ENCODE results near the gene GPNMB. TPM values are rescaled to one million over a fixed set of nuclear protein-coding genes. Genes with fewer than 3 reads are reported as not detected.

Gene GPNMB
- total RNA-seq, 1 experiment from 2014 or later: 0.74 TPM

GRCh38 chr7:23228412-23228811 lies 18.2 kb upstream of the GPNMB start:
- no peak for DNase-seq (ENCODE audit: low spot score)

GRCh38 chr7:23230641-23231101 lies 15.9 kb upstream of the GPNMB start:
- no peak for DNase-seq (ENCODE audit: low spot score)

GRCh38 chr7:23232966-23233365 lies 13.6 kb upstream of the GPNMB start:
- DNase-seq (ENCODE audit: low spot score): no peak

GRCh38 chr7:23234569-23235296 lies 11.8 kb upstream of the GPNMB start:
- no peak for DNase-seq (ENCODE audit: low spot score)

- DNase-seq (ENCODE audit: low spot score): peak; percentile 74
Observed at GRCh38 chr7:23235813-23236221, 10.8 kb upstream of the GPNMB start.

GRCh38 chr7:23237000-23237399 lies 9.6 kb upstream of the GPNMB start:
- DNase-seq (ENCODE audit: low spot score): no peak

GRCh38 chr7:23238983-23239652 lies 7.5 kb upstream of the GPNMB start:
- no peak for DNase-seq (ENCODE audit: low spot score)

- DNase-seq (ENCODE audit: low spot score): no peak
Observed at GRCh38 chr7:23239698-23240097, 6.9 kb upstream of the GPNMB start.

GRCh38 chr7:23242321-23242720 lies 4.3 kb upstream of the GPNMB start:
- DNase-seq (ENCODE audit: low spot score): no peak

- no peak for DNase-seq (ENCODE audit: low spot score)
Observed at GRCh38 chr7:23242935-23243334, 3.6 kb upstream of the GPNMB start.

- no peak for DNase-seq (ENCODE audit: low spot score)
Observed at GRCh38 chr7:23247046-23247602, 549 bp downstream of the GPNMB start.

- no peak for DNase-seq (ENCODE audit: low spot score)
Observed at GRCh38 chr7:23247603-23248335, 1.2 kb downstream of the GPNMB start.

- no peak for DNase-seq (ENCODE audit: low spot score)
Observed at GRCh38 chr7:23249486-23249885, 2.9 kb downstream of the GPNMB start.

GRCh38 chr7:23254051-23254681 lies 7.6 kb downstream of the GPNMB start:
- no peak for DNase-seq (ENCODE audit: low spot score)

- DNase-seq (ENCODE audit: low spot score): no peak
Observed at GRCh38 chr7:23256731-23257130, 10.2 kb downstream of the GPNMB start.

GRCh38 chr7:23260371-23260770 lies 13.8 kb downstream of the GPNMB start:
- DNase-seq (ENCODE audit: low spot score): no peak

- peak; percentile 82 for DNase-seq (ENCODE audit: low spot score)
Observed at GRCh38 chr7:23261843-23262452, 15.4 kb downstream of the GPNMB start.

GRCh38 chr7:23264916-23265458 lies 18.4 kb downstream of the GPNMB start:
- DNase-seq (ENCODE audit: low spot score): no peak

- no peak for DNase-seq (ENCODE audit: low spot score)
Observed at GRCh38 chr7:23266918-23267317, 20.3 kb downstream of the GPNMB start.

- no peak for DNase-seq (ENCODE audit: low spot score)
Observed at GRCh38 chr7:23267357-23267756, 20.8 kb downstream of the GPNMB start.

GRCh38 chr7:23268167-23268566 lies 21.6 kb downstream of the GPNMB start:
- no peak for DNase-seq (ENCODE audit: low spot score)

All from HT-29 (cell line).